ENCODE measurements around the gene LIMS2.

LIMS2 gene

DNA sequence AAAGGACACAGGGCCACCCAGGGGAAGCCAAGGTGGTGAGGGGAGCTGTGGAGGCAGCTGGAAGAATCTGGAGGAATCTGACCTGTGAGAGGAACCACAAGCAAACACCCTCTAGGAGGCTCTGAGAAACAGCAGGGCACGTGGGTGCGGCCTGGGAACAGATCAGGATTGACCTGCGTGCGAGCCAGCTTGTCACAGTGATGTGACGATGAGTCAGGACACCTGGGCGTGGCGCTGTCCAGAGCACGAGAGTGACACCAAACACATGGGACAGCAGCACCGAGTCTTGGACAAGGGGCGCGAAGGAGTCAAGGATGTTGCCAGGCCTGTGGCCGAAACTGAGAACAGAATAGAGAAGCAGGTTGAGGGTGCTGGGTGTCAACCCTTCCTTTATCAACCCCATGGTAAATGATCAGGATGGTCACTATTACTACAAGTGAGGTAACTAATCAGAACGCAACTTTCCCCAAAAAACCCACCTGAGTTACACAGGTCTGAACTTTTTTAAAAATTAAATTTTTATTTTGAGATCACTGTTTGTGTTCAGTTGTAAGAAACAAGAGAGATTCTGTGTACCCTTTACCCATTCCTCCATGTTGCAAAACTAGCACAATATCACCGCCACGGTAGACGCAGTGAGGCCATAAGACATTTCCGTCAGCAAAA lies 25.3 kb upstream of the LIMS2 start:
- no peak for DNase-seq

- no peak for DNase-seq
Observed at GRCh38 chr2:127698553-127699355, 23.4 kb upstream of the LIMS2 start.

DNA sequence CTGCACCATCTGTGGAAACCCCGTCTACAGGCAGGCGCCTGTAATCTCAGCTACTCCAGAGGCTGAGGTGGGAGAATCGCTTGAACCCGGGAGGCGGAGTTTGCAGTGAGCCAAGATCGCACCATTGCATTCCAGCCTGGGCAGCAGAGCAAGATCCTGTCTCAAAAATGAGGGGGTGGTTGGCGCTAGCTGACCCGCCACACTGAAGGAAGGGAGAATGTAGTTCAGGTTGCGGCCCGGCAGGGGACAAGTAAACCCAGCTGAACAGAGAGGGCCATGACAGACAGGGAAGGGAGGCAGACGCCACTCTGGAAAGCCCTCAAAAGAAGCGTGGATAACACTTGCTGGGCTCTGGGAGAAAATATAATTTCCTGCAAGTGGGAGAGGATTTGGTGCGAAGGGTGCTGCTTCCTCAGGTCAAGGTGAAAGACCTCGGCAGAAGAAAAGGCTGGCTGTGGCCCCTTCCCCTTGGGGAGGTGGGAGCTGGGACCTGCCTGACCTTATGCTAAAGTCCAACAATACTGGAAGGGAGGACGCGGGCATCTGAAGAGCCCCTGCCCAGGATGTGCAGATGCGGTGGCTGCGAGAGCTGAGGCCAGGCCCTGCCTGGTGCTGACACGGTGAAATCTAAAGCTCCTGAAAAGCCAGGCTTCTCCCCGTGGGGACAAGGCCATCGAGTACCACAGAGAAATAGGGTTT lies 22.3 kb upstream of the LIMS2 start:
- DNase-seq, result no peak

GRCh38 chr2:127695491-127696472 lies 20.5 kb upstream of the LIMS2 start:
- peak in 1 of 4 experiments; percentile 11 for DNase-seq

DNA sequence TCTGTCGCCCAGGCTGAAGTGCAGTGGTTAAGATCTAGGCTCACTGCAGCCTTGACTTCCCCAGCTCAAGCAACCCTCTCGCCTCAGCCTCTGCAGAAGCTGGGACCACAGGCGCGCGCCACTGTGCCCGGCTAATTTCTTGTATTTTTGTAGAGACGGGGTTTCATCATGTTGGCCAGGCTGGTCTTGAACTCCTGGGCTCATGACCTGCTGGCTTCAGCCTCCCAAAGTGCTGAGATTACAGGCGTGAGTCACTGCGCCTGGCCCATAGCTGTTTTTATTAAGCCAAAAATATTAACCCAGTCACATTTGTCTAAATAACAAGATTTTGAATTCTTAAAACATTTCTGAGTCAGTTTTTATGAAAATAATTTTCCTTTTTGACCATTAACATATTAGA lies 19.7 kb upstream of the LIMS2 start:
- DNase-seq, result no peak

GRCh38 chr2:127690696-127691095 lies 15.4 kb upstream of the LIMS2 start:
- no peak for DNase-seq

DNA sequence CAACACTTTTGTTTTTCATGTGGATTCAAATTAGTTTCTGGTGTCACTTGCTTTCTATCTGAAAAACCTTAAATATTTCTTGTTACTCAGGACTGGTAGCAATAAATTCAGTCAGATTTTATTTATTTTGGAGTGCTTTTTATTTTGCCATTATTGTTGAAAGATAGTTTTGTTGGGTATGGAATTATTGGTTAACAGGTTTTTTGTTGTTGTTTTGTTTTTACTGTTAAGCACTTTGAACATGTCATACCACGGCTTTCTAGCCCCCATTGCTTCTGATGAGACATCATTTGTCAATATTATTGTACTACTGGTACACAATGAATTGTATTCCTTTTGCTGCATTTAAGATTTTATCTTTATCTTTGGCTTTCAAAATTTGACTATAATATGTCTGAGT lies 13.1 kb upstream of the LIMS2 start:
- DNase-seq, result no peak

GRCh38 chr2:127685410-127686080 lies 10.2 kb upstream of the LIMS2 start:
- no peak for DNase-seq

- no peak for DNase-seq
Observed at GRCh38 chr2:127683757-127684156, 8.4 kb upstream of the LIMS2 start.

GRCh38 chr2:127683056-127683455 lies 7.7 kb upstream of the LIMS2 start:
- no peak for DNase-seq

- no peak for DNase-seq
Observed at GRCh38 chr2:127681976-127682857, 6.9 kb upstream of the LIMS2 start.

DNA sequence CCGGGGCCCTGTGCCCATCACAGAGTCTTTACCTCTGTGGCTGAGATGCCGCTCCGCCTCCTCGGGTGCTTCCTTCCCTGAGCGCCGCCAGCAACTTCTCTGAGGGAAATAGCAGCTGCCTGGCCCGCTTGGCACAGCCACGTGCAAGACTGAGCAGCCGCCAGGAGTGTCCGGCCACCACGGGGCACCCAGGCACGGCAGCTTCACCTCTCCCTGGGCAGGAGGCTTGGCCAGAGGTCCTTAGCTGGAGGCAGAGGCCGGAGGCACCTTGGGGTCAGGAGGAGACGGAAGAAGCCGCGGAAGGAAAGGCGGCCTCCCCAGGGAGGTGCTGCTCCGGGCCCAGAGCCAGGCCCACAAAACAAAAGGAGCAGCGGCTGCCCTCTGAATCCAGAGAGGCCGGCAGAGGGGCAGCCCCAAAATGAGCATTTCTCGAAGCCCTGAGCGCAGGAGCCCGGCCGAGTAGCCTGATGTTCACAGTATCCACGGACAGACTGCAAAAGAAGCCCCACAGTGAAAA lies 6.0 kb upstream of the LIMS2 start:
- DNase-seq, result no peak

DNA sequence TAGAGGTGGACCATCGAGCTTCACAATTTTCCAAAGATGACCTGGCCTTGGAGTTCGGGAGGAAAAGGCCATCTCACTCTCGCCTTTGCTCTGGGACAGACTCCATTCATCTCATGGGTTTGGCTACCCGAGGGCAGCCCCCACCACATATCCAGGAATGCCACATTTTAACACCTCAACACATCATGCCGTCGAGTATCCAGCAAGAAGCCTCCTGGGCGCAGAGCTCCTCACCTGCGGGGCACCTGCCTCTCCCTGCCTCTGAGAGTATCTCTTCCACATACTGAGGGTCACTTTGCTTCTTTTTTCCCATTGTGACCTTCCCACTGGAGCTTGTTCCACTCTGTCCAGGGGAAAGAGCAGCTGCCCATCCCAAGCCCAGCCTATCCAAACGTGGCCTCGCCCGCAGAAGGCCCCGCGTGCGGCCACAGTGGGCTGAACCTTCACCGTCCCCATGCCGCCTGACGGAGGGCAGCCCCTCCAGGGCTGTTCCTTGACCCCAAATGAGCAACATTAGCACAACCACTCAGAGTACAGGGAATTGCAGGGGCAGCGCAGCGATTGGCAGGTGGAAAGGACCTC lies 5.5 kb upstream of the LIMS2 start:
- no peak for DNase-seq

- no peak for DNase-seq
Observed at GRCh38 chr2:127679680-127680361, 4.5 kb upstream of the LIMS2 start.

DNA sequence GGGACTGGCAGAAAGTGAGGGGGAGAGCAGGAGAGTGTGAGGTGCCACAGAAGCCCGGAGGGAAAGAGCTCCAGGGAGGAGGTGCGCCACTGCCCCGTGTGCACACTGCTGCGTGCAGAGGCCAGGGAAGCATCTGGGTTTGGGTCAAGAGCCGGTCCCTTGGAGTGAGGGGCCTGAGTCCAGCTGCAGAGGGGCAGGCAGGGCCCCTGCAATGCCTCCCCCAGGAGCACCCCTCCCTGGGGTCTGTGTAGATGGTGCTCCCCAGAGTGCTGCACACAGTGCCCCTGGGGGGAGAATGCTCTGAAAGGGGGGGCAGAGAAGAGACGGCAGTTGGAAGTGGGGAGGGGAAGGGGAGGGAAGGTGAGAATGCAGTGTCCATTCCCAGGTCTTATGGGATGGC lies 3.7 kb upstream of the LIMS2 start:
- DNase-seq, result no peak

DNA sequence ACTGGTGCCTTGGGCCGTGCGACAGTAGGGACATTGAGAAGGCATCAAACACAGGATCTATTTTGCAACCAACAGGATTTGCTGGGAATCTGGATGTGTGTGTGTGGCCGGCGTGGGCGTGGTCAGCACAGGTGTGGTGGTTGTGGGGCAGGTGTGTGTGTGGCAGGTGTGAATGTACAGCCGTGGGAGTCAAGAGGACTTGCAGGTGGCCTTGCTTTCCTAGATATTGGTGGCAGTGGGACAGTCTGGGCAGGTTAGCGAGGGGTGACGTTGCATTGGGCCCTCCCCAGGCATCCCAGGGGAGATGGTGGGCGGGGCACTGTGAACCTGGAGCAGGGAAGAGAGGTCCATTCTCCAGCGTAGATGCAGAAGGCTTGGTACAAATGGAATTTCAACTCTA lies 3.2 kb upstream of the LIMS2 start:
- DNase-seq, result no peak

DNA sequence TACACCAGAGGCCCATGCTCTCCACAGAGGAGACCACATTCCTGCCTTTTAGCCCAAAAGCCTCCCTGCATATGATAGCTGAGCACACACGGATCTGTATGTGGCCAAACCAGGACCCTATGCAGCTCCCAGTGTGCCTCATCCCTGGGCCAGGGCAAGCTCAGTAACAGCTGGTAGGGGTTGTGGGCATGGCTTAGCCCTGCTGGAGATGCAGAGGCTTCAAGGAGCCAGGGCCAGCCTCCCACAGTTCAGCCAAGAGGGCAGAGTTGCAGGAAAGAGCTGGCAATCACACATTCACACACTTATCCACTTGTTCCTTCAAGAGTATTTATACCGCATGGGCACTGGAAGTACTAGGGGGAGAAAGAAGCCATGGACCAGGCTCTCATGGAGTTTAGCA lies 1.6 kb upstream of the LIMS2 start:
- no peak for DNase-seq

- peak in 1 of 4 experiments; percentile 21 for DNase-seq
Observed at GRCh38 chr2:127674241-127675209, 805 bp downstream of the LIMS2 start.
